Liver (tissue), 9 donors: ENCODE data around the gene CSF2RB. TPM values are rescaled to one million over a fixed set of nuclear protein-coding genes. Genes with fewer than 3 reads are reported as not detected.

Source experiments
- DNase-seq: peaks from one replicate; pipeline ENCODE4 v3.0.0-alpha.2; 2017; ENCODE audit warnings: low spot score
- H3K27ac ChIP-seq, 2 donors: one replicate each; pipeline ENCODE4 v1.7.0; 2013; ENCODE audit warnings: inconsistent platforms in 2 of 2, low read length in 2 of 2, control low read depth in 1 of 2, low read depth in 1 of 2, mild to moderate bottlenecking in 1 of 2
- H3K27me3 ChIP-seq, 4 donors: one replicate each; pipeline versions ENCODE4 v1.6.1 to v1.7.0; 2013; ENCODE audit warnings: low read length in 3 of 4, inconsistent platforms in 1 of 4, mild to moderate bottlenecking in 1 of 4, moderate library complexity in 1 of 4; ENCODE audit not compliant: control insufficient read depth in 4 of 4, insufficient read depth in 4 of 4
- H3K36me3 ChIP-seq, 4 donors: one replicate each; pipeline versions ENCODE4 v1.6.1 to v1.7.0; 2013; ENCODE audit warnings: low read length in 3 of 4, mild to moderate bottlenecking in 3 of 4, low read depth in 1 of 4, moderate library complexity in 1 of 4; ENCODE audit not compliant: control insufficient read depth in 4 of 4, insufficient read depth in 3 of 4
- H3K4me1 ChIP-seq, 4 donors: one replicate each; pipeline versions ENCODE4 v1.6.1 to v1.7.0; 2013; ENCODE audit warnings: low read length in 3 of 4, mild to moderate bottlenecking in 3 of 4, moderate library complexity in 1 of 4; ENCODE audit not compliant: control insufficient read depth in 4 of 4, insufficient read depth in 4 of 4
- H3K4me3 ChIP-seq, 3 donors: one replicate each; pipeline versions ENCODE4 v1.6.1 to v1.7.0; 2013; ENCODE audit warnings: low read length in 3 of 3, control low read depth in 1 of 3, low read depth in 1 of 3, mild to moderate bottlenecking in 1 of 3
- H3K9ac ChIP-seq, 2 donors: one replicate each; pipeline ENCODE4 v1.7.0; 2013; ENCODE audit warnings: low read length in 2 of 2, mild to moderate bottlenecking in 2 of 2, moderate library complexity in 2 of 2, control low read depth in 1 of 2, low read depth in 1 of 2
- H3K9me3 ChIP-seq, 4 donors: one replicate each; pipeline versions ENCODE4 v1.6.1 to v1.7.0; 2013; ENCODE audit warnings: low read length in 3 of 4; ENCODE audit not compliant: control insufficient read depth in 4 of 4
- ATF3 ChIP-seq: IDR thresholded peaks from 2 replicates; pipeline ENCODE4 v1.6.1; 2016; ENCODE audit warnings: antibody characterized with exemption
- CTCF ChIP-seq: fragments of 150-350 bp; IDR thresholded peaks from 2 replicates; pipeline ENCODE4 v1.5.1; 2017; ENCODE audit warnings: improper control_type of control experiment, low read depth, low read length; ENCODE audit not compliant: missing input control
- EGR1 ChIP-seq, 2 donors: IDR thresholded peaks; 2 replicates each; pipeline ENCODE4 v1.6.1; 2016 to 2018; ENCODE audit warnings: antibody characterized with exemption in 2 of 2, low read depth in 2 of 2
- FOXA1 ChIP-seq: IDR thresholded peaks from 2 replicates; pipeline ENCODE4 v1.6.1; 2016; ENCODE audit warnings: antibody characterized with exemption
- FOXA2 ChIP-seq: IDR thresholded peaks from 2 replicates; pipeline ENCODE4 v1.6.1; 2016; ENCODE audit warnings: antibody characterized with exemption
- GABPA ChIP-seq, 2 donors: IDR thresholded peaks in 1 of 2; conservative IDR thresholded peaks in 1 of 2; 2 replicates each; pipeline ENCODE4 v1.6.1; 2016; ENCODE audit warnings: antibody characterized with exemption in 2 of 2, mild to moderate bottlenecking in 1 of 2, moderate library complexity in 1 of 2
- HNF4A ChIP-seq, 2 donors: conservative IDR thresholded peaks; 2 replicates each; pipeline ENCODE4 v1.6.1; 2016; ENCODE audit warnings: antibody characterized with exemption in 2 of 2, mild to moderate bottlenecking in 2 of 2
- HNF4G ChIP-seq: IDR thresholded peaks from 2 replicates; pipeline ENCODE4 v1.6.1; 2016; ENCODE audit warnings: antibody characterized with exemption
- JUND ChIP-seq, 2 donors: IDR thresholded peaks; 2 replicates each; pipeline ENCODE4 v1.6.1; 2016; ENCODE audit warnings: antibody characterized with exemption in 2 of 2
- MAX ChIP-seq: IDR thresholded peaks from 2 replicates; pipeline ENCODE4 v1.6.1; 2016; ENCODE audit warnings: antibody characterized with exemption
- NR2F2 ChIP-seq: IDR thresholded peaks from 2 replicates; pipeline ENCODE4 v1.6.1; 2016; ENCODE audit warnings: antibody characterized with exemption
- RAD21 ChIP-seq, 2 donors: IDR thresholded peaks; 2 replicates each; pipeline ENCODE4 v1.6.1; 2016; ENCODE audit warnings: antibody characterized with exemption in 2 of 2, mild to moderate bottlenecking in 2 of 2
- RXRA ChIP-seq, 2 donors: IDR thresholded peaks; 2 replicates each; pipeline ENCODE4 v1.6.1; 2017 to 2018; ENCODE audit warnings: antibody characterized with exemption in 2 of 2, mild to moderate bottlenecking in 1 of 2
- SP1 ChIP-seq: IDR thresholded peaks from 2 replicates; pipeline ENCODE4 v1.6.1; 2018; ENCODE audit warnings: antibody characterized with exemption, mild to moderate bottlenecking
- TAF1 ChIP-seq: conservative IDR thresholded peaks from 2 replicates; pipeline ENCODE4 v1.6.1; 2016; ENCODE audit warnings: antibody characterized with exemption, mild to moderate bottlenecking
- YY1 ChIP-seq: IDR thresholded peaks from 2 replicates; pipeline ENCODE4 v1.6.1; 2016; ENCODE audit warnings: antibody characterized with exemption, mild to moderate bottlenecking
- WGBS: extraction: QIAGEN DNeasy Blood & Tissue Kit; methylation state at CpG from one replicate; pipeline ENCODE4 v1.1.7; 2013; 5-methylcytosine and 5-hydroxymethylcytosine counted together
- polyA plus RNA-seq, 2 donors: library from polyadenylated mRNA; stranded (reverse) in 1 of 2; unstranded in 1 of 2; fragments of 200-250 nt in 1 of 2; fragments of >200 nt in 1 of 2; fragmentation: Nextera tagmentation in 1 of 2; extraction: Ambion mirVana in 1 of 2; gene quantifications; one replicate each; pipeline versions ENCODE4 v1.2.1 to v1.2.3, GENCODE V29; 2013 to 2015
- total RNA-seq, 2 donors: library from RNA; depleted of rRNA; stranded (reverse); fragments of >200 nt; gene quantifications; one replicate each; pipeline ENCODE4 v1.2.3, GENCODE V29; 2014
- TF ChIP-seq, protein P1 (sequence below): IDR thresholded peaks from 2 replicates; pipeline ENCODE4 v1.6.1; 2016; ENCODE audit warnings: antibody characterized with exemption
- TF ChIP-seq, protein P2 (sequence below): IDR thresholded peaks from 2 replicates; pipeline ENCODE4 v1.6.1; 2016; ENCODE audit warnings: antibody characterized with exemption, mild to moderate bottlenecking
- donor health status: healthy.
- donor health status: healthy.
- donor health status: healthy.
- donor health status: healthy.
- donor health status: healthy.

Gene CSF2RB
- total and polyA plus RNA-seq, 4 donors, result 0.72 to 10.5 (median 2.3) TPM

DNA sequence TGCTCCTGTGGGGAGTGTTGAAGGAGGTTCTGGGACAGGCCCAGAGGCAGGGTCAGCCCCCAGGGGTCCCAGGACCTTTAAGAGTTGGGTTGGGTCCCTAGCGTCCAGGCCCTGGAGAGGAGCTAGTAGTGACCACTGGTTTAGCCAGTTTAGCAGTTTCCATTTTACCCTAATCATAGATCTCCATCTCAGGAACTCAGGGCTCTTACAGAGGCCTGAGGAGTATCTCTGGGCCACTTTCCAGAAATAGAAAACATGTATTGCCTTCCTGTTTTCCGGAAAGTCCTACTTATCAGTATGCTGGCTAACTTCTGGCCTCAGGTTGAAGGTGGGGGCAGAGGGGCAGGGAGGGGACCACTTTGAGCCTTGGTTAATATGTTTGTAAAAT lies 39.1 kb upstream of the CSF2RB start:
- no peaks in the 10 kb centered on the region for H3K36me3 ChIP-seq
- H3K4me3 ChIP-seq, result no peak overlapping the region
- H3K4me1 ChIP-seq, result peaks cover 7 to 16% (median 13%) of the 10 kb centered on the region in 4 donors
- WGBS, result 73% methylated on average over 2 of the region's 2 CpGs
- H3K27me3 ChIP-seq, result peaks cover 0 to 8% (median 0%) of the 10 kb centered on the region in 4 donors
- TF ChIP-seq, protein P1, sequence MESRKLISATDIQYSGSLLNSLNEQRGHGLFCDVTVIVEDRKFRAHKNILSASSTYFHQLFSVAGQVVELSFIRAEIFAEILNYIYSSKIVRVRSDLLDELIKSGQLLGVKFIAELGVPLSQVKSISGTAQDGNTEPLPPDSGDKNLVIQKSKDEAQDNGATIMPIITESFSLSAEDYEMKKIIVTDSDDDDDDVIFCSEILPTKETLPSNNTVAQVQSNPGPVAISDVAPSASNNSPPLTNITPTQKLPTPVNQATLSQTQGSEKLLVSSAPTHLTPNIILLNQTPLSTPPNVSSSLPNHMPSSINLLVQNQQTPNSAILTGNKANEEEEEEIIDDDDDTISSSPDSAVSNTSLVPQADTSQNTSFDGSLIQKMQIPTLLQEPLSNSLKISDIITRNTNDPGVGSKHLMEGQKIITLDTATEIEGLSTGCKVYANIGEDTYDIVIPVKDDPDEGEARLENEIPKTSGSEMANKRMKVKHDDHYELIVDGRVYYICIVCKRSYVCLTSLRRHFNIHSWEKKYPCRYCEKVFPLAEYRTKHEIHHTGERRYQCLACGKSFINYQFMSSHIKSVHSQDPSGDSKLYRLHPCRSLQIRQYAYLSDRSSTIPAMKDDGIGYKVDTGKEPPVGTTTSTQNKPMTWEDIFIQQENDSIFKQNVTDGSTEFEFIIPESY, result no peak
- TF ChIP-seq JUND (IDR thresholded peaks at IDR 0.05), result no peak
- TF ChIP-seq NR2F2, result no peak
- TF ChIP-seq MAX, result no peak
- no peak for TF ChIP-seq FOXA1
- no peak for TF ChIP-seq YY1
- TF ChIP-seq GABPA (IDR thresholded peaks at IDR 0.05 in 1 of 2, conservative IDR thresholded peaks at IDR 0.05 in 1 of 2), result no peak
- TF ChIP-seq FOXA2, result no peak
- no peak for TF ChIP-seq RXRA (IDR thresholded peaks at IDR 0.05)
- no peak for DNase-seq
- no peak overlapping the region for H3K9ac ChIP-seq
- H3K9me3 ChIP-seq, result no peaks in the 10 kb centered on the region
- H3K27ac ChIP-seq, result peak overlapping the region; percentile 67 to 87

DNA sequence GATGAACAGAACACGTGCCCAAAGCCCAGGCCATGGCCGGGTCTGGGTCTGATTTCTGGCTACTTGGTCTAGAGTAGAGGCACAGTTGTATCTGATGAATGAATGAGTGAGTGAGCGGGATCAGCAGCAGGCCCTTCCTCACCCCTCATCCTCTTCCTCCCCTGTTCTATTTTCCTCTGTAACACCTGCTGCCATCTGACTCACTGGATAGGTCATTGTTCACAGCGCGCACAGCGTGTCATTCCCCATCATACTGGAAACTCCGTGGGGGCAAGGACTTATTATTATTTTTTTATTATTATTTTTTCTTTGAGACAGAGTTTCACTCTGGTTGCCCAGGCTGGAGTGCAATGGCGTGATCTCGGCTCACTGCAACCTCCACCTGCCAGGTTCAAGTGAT lies 38.7 kb upstream of the CSF2RB start:
- Histone ChIP-seq H3K27ac (peak overlapping the region; percentile 67 to 87), H3K4me3 (no peak overlapping the region), H3K9me3 (no peaks in the 10 kb centered on the region), H3K4me1 (peaks cover 7 to 16% (median 13%) of the 10 kb centered on the region in 4 donors), H3K36me3 (no peaks in the 10 kb centered on the region), H3K9ac (no peak overlapping the region), H3K27me3 (peaks cover 0 to 9% (median 0%) of the 10 kb centered on the region in 4 donors)
- TF ChIP-seq JUND (IDR thresholded peaks at IDR 0.05), result no peak
- TF ChIP-seq TAF1, result no peak
- no peak for TF ChIP-seq HNF4G
- TF ChIP-seq SP1, result no peak
- TF ChIP-seq FOXA2, result no peak
- TF ChIP-seq HNF4A (conservative IDR thresholded peaks at IDR 0.05), result no peak
- TF ChIP-seq MAX, result no peak
- TF ChIP-seq, protein P2, sequence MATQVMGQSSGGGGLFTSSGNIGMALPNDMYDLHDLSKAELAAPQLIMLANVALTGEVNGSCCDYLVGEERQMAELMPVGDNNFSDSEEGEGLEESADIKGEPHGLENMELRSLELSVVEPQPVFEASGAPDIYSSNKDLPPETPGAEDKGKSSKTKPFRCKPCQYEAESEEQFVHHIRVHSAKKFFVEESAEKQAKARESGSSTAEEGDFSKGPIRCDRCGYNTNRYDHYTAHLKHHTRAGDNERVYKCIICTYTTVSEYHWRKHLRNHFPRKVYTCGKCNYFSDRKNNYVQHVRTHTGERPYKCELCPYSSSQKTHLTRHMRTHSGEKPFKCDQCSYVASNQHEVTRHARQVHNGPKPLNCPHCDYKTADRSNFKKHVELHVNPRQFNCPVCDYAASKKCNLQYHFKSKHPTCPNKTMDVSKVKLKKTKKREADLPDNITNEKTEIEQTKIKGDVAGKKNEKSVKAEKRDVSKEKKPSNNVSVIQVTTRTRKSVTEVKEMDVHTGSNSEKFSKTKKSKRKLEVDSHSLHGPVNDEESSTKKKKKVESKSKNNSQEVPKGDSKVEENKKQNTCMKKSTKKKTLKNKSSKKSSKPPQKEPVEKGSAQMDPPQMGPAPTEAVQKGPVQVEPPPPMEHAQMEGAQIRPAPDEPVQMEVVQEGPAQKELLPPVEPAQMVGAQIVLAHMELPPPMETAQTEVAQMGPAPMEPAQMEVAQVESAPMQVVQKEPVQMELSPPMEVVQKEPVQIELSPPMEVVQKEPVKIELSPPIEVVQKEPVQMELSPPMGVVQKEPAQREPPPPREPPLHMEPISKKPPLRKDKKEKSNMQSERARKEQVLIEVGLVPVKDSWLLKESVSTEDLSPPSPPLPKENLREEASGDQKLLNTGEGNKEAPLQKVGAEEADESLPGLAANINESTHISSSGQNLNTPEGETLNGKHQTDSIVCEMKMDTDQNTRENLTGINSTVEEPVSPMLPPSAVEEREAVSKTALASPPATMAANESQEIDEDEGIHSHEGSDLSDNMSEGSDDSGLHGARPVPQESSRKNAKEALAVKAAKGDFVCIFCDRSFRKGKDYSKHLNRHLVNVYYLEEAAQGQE, result no peak
- TF ChIP-seq RXRA (IDR thresholded peaks at IDR 0.05), result no peak
- no peak for TF ChIP-seq CTCF
- TF ChIP-seq RAD21 (IDR thresholded peaks at IDR 0.05), result no peak
- TF ChIP-seq FOXA1, result no peak
- no peak for TF ChIP-seq YY1
- TF ChIP-seq ATF3, result no peak
- no peak for TF ChIP-seq EGR1 (IDR thresholded peaks at IDR 0.05; ENCODE audit: low read depth in 2 of 2)
- no peak for DNase-seq
- WGBS, result 87% methylated on average over 9 of the region's 9 CpGs
